ENCODE data around the gene LRRC1. TPM values are rescaled to one million over a fixed set of nuclear protein-coding genes. Genes with fewer than 3 reads are reported as not detected.

The LRRC1 gene
- total RNA-seq, 1 donor from 2014 or later, result 18.4 TPM

DNA sequence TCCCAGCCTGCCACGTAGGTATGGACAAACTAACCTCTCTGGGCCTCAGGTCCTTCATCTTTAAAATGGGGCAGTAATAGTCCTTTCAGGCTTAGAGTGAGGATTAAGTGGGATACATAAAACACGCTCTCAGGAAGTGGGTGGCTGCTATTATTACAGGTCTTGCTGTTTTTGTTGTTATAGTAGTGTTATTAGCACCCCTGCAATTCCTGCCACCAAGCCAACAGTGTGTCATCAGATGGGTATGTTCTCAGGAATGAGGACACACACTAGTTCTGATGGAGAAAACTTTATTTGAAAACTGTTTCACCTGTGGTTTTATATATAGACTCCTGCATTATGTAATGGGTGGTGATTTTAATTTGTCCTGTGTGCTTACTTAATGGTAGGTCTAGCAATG is 131.7 kb downstream of the LRRC1 start:
- no peak for DNase-seq

DNA sequence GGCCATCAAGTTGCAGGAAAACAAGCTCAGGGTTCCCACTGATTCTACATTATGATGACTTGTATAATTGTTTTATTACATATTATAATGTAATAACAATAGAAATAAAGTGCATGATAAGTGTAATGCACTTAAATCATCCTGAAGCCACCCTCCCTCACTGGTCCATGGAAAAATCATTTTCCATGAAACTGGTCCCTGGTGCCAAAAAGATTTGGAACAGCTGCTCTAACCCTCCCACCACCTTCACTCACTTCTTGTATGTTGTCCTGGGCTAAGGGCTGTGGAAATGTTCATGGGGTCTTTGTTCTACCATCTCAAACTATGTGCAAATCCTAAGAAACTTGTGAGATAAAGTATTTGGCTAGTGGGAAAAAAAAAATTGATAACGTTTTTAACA is 133.8 kb downstream of the LRRC1 start:
- no peak for DNase-seq

DNA sequence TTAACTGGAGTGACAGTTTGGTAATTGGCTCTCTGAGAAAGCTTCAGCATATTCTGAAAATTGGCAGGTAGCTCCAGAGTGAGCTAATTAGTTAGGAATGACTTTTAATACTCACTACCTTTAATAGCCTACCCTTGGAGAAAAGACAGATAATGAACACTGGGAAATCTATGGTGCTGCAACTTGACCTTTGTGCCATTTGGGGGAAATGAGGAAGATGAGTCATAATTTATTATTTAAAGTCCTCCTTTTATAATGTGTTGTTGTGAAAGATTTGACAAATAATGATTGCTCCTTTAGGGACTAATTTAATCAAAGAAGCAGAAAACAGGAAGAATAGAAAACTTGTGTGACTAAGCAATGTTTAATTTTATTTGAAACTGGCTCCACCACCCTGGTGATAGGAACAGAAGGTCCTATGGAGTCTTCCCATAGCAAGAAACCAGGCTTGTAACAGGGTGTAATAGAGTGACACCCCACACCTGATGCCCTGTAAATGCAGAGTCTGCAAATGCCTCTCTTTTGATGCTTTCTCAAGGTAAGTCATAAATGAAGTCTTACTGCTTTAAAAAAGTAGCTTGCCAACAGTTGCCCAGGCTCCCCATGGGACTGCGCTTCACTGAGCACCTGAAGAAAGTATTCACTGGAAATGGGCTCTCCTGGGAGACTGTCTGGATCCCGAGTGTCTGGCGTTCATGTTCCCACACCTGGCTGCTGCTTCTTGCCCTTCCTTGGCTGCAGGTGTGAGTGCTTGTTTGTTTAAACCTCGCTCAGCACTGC is 134.4 kb downstream of the LRRC1 start:
- DNase-seq, result no peak

DNA sequence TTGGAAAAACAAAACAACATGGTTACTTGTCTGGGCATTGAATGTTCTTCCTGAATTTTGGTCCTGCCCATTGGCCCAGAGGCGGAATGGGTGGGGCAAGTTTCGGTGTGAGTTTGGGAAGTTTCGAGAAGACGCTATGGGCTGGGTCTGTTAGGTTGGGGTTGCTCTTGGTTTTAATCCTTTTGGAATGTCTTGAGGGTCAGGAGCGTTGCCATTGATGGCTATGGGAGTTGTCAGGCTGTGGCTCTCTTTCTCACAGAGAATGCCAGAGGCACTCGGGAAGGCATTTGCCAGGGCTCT is 135.0 kb downstream of the LRRC1 start:
- DNase-seq, result no peak

GRCh38 chr6:53930330-53930729 is 135.5 kb downstream of the LRRC1 start:
- no peak for DNase-seq

DNA sequence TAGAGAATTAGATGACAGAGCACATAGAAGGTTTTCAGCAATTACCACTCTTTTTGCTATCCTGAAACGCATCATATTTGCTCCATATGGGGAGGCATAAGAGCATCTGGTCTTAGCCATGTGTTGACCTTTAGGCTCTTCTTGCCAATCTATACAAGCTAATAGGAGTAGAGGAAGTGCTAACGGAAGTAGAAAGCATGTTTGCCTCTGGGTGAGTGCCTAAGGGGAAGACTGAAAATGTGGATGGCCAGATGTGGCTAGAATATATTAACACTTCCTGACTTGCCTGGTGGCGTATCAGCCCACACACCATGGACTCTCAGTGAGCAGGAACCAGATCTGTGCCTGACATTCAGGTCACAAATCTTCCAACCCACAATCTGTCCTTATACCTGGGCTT is 136.3 kb downstream of the LRRC1 start:
- no peak for DNase-seq

- no peak for DNase-seq
These were observed 137.7 kb downstream of the LRRC1 start for GRCh38 chr6:53932516-53932915.

DNA sequence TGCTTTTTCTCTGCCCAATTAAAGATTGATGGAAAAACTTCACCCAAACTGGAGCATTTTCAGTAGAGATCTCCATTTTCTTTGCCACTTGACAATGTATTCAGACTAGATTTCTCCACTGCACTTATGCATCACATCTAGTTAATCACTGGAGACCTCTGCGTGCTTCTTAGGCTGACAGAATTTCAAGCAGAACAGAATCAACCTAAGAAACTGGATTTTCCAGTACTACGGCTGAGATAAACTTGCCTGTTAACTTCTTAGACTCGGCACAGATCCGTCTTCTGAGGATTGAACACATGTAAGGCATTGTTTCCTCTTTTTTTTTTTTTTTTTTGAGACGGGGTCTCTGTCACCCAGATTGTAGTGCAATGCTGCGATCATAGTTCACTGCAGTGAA is 139.2 kb downstream of the LRRC1 start:
- DNase-seq, result no peak

GRCh38 chr6:53937461-53937860 is 142.7 kb downstream of the LRRC1 start:
- no peak for DNase-seq

DNA sequence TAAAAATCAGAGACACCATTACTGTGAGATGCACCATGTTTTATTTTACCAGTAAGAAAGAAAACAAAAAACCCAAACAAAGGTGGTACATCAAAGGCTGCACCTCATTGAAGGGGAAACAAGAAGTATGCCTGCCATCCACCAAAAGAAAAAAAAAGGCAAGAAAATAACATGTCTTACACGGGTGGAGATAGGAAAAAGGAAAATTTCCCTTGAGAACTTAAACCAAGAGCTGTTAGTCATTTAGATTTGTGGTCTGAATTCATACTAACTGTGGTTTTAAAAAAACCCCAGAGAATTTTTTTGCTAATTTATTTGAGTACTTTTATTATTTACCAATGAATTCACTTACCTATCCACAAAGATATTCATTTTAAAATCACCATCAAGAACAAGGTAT is 144.0 kb downstream of the LRRC1 start:
- DNase-seq, result no peak

- no peak for DNase-seq
These were observed 145.0 kb downstream of the LRRC1 start for GRCh38 chr6:53939830-53940229.

GRCh38 chr6:53943395-53943794 is 148.6 kb downstream of the LRRC1 start:
- no peak for DNase-seq

- no peak for DNase-seq
These were observed 149.3 kb downstream of the LRRC1 start for GRCh38 chr6:53944091-53944490.

DNA sequence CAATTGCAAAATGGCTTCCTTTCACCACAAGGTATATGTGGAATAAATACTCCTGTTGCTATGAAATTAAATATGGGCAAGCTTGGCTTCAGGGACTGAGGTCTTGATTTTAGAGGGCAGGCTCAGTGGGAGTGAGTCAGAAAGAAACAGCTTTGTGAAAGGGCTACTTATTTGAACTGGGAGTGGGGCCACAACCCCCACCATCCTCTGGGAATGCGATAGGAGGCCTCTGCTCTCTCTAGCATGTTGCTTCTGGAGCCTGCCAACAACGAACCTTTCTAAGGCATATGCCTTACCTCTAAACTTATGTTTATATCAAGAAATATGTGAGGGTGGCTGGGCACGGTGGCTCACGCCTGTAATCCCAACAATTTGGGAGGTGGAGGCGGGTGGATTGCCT is 149.7 kb downstream of the LRRC1 start:
- no peak for DNase-seq

DNA sequence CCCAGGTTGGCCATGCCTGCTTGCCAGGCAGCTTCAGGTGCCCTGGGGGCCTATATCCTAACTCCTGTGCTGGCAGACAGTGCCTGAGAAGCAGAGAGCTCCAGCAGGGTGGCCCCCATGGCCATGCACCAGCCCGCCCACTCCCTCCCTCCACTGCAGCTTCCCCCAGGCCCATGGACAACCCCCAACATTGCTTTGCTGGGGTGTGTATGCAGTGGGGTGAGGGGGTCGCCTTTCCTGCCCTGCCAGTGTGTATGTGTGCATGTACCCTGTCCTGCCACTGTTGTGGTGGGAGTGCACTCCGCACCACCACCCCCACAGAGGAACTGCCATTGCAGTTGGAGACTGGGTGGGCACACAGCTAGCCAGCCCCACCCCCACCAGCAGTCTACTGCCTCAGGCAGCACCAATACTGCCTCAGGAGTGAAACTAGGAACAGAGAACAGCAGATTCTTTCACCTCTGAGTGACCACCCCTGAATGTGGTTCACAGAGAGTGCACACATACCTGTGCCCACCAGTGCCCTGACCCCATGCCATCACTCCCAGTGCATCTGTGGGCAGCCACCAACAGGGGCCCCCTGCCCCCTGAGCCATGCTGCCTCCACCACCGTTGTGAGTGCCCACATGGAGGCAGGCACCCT is 151.1 kb downstream of the LRRC1 start:
- DNase-seq, result no peak

DNA sequence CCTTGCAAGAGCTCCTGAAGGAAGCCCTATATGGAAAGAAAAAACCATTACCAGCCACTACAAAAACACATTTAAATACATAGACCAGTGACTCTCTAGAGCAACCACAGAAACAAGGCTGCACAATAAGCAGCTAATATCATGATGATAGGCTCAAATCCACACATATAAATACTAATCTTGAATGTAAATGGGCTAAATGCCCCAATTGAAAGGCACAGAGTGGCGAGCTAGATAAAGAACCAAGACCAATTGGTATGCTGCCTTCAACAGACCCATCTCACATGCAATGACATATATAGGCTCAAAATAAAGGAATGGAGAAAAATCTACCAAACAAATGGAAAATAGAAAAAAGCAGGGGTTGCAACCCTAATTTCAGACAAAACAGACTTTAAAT is 153.0 kb downstream of the LRRC1 start:
- no peak for DNase-seq

DNA sequence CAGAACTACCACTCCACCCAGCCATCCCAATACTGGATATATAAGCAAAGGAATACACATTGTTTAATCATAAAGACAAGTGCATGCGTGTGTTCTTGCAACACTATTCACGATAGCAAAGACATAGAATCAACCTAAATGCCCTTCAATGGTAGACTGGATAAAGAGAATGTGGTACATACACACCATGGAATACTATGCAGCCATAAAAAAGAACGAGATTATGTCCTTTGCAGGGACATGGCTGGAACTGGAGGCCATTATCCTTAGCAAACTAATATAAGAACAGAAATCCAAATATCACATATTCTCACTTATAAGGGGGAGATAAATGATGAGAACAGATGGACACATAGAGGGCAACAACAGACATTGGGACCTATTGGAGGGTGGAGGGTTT is 156.6 kb downstream of the LRRC1 start:
- DNase-seq, result no peak

- no peak for DNase-seq
These were observed 161.4 kb downstream of the LRRC1 start for GRCh38 chr6:53956068-53956711.

DNA sequence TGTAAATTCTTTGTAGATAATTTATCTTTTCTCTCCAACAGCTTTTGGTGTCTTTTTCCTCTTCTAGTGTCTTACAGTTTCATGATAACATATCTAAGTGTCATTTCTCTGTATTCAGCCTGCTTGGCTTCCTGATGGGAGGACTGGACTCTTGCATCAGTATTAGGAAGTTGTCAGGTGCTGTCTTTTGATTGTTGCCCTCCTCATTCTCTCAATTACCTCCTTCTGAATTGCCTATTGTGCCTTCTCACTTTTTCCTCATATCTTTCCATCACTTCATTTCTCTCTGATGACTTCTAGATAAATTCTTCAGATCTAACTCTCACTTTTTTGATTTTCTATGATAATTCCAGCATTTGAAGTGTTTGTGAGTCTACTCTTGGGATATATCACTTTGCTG is 162.0 kb downstream of the LRRC1 start:
- no peak for DNase-seq

GRCh38 chr6:53959717-53960116 is 164.9 kb downstream of the LRRC1 start:
- DNase-seq, result no peak

DNA sequence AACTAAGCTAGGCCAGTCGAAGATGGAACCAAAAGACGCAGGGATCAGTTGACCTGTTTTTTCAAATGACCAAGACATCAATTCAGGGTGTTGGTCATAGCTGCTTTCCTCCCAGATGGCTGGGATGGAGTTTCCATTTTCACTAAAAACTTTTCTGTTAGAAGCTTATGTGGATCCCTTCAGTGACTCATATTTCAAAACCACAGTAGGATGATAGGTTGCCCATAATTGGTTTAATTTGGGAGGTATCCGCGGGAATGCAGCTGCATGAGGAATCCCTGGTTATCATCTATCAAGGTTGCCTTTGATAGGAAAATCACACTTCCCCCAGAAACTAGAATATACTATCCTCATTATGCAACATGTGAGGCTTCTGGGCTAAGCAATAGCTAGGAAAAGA is 165.5 kb downstream of the LRRC1 start:
- DNase-seq, result no peak

- DNase-seq, result no peak
These were observed 167.0 kb downstream of the LRRC1 start for GRCh38 chr6:53961679-53962370.

- no peak for DNase-seq
These were observed 167.8 kb downstream of the LRRC1 start for GRCh38 chr6:53962646-53963045.

All from skin of body (tissue), 2 donors.